ENCODE data around the gene PFDN1.
A peak's percentile ranks its signal among the peaks of the same experiment; 100 is the strongest.

Gene PFDN1

DNA sequence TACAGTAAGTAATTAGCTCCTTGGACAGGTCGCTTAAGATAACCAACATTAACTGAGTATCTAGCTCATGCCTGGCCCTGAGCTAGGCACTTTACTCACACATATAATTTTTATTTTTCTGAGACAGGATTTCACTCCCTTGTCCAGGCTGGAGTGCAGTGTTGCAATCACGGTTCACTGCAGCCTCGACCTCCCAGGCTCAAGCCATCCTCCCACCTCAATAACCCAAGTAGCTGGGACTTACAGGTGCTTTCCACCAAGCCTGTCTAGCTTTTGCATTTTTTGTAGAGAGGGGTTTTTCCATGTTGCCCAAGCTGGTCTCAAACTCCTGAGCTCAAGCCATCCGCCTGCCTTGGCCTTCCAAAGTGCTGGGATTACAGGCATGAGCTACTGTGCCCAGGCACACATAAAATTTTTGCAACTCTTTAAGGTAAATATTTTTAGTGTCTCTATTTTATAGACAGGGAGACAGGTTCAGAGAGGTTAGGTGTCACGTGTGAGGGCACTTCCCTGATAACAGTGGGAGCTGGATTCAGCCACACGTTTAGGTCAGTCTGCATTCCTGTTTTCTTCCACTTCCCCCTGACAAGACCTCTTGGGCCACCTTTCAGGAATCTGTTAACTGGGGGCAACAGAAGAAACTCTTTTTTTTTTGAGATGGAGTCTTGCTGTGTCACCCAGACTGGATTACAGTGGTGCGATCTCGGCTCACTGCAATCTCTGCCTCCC, 25.3 kb upstream of the PFDN1 start:
- DNase-seq = no peak

DNA sequence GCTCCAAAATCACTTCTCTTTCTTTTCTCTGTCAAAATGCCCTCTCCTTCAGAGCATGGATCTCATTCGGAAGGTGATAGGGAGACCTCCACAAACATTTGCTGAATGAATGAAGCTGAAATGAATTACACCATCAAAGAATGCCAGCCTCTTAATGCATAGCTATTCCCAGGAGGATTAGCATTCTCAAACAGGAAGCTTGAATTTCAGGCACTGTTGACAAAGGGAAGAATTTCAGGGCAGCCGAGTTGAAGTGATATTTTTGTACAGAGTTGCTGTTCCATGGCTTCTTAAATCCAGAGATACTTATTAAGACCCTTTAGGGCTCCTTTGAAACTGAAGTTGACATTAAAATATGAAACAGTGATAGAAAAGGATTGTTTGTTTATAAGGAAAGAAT, 24.7 kb upstream of the PFDN1 start:
- DNase-seq = no peak

DNA sequence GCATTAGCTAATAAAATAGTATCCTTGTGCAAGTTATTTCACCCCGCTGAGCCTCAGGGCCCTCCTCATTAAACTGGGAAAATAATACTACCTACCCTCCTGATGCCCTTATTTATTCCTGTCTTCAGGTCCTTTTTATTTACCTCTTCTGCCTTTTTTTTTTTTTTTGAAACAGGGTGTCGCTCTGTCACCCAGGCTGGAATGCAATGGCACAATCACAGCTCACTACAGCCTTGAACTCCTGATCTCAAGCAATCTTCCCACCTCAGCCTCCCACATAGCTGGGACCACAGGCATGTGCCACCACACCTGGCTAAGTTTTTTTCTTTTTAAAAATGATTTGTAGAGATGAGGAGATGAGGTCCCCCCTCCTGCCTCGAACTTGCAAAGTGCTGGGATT, 22.6 kb upstream of the PFDN1 start:
- no peak for DNase-seq

DNA sequence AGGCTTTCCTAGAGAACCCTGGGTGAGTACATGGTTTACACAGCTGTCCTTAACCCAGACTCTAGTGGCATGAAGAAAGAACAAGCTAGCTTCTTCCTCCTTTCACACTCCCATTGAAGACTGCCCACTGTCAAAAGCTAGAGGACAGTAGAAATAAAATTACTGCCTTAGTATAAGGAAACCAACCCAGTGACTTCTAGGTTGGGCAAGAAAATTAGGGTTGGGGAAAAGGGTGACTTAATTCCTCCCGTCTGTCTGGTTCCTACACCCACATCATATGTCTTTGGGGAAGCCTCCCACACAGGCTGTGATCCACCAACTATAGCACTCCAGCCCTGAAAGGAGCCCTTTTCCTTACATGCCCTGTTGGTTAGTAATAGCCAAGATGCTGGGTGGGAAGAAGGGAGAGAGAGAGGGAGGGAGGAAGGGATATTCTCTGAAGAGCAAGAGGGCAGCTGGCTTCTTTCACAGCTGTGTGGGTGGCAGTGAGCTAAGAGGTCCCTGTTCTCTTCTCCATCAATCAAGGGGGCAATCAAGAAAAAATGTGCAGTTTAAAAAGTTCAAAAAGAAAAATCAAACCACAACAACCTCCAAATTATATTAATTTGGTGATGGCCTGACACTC, 21.8 kb upstream of the PFDN1 start:
- DNase-seq = no peak

DNA sequence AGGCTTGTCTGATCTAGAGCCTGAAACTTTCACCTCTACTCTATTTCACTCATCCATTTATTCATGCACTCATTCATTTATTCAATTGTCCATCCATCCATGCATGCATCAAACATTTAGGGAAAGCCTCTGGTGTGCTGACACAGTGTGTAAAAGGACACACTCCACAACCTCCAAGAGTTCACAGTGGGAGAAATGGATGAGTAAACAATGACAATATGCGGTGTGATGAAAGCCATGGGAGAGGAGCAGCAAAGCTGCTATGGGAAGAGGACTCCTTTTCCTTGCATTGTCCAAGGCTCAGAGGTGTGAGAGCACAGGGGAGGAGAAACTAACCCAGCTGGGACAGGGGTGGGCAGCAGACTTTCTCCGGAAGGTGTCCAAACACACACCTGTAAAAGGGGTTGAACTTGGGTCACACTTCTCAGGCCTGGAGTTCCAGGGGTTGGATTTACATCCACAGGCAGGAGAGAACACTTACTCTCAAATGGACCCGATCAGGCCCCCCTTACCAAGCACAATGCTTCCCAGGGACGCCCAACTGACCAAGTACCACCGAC, 21.2 kb upstream of the PFDN1 start:
- no peak for DNase-seq

DNA sequence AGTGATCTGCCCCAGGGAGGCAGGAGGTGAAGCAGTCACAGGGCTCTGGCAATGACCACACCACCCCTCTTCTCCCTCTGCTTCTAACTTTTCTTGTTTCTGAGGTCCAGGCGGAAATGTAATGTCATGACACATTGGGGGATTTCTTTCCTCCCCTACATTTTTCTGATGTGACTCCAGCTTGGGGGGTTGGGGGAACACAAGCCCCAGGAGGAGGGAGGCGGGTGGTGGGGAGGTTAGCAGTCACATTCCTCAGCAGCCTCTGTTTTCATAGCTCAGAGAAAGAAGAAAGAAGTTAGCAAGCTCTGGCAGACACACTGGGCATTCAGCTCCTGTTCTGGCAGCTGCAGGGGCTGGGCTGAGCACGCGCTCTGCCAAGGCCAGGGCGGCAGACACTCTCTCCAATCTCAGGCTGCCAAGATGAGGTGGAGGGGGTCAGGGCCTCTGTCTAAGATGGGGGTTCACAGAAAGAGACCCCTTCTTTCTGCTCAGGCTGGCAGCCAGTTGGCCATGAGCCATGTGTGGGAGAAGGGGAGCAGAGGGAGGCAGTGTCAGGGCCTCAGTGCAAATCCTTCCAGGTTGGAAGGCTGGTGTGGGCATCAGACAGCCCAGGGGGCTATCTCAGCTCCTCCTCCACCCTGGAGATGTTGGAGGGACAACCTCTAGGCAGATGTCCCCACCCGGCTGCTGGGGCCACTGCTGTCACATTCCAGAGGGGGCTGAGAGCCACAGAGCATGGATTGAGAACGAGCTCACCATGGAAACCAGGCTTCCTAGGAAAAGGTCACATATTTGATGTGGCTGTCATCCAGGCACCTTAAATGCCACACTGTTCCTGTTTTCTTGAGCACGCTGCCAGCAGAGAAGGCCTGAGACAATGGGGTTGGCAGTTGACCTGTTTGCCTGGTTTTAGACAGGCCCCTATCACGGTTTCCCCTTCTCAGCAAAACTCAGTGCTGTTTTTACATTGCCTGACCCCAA, 20.1 kb upstream of the PFDN1 start:
- no peak for DNase-seq

DNA sequence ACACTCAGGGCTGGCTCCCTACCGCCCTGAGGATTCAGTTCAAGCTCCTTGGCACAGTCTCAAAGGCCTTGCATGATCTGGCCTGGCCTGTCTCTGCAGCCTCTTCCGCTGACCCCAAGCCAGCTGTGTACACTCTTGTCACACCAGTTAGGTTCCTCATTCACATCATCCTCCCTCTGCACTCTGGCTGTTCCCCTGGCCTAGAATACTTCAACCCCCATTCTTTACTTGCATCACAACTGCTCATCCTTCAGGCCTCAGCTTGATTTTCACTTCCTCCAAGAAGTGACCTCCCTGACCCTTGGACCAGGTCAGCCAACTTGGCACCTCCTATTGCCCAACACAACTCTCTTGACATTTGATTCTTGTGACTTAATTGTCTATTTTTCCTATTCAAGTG, 18.9 kb upstream of the PFDN1 start:
- DNase-seq = no peak

DNA sequence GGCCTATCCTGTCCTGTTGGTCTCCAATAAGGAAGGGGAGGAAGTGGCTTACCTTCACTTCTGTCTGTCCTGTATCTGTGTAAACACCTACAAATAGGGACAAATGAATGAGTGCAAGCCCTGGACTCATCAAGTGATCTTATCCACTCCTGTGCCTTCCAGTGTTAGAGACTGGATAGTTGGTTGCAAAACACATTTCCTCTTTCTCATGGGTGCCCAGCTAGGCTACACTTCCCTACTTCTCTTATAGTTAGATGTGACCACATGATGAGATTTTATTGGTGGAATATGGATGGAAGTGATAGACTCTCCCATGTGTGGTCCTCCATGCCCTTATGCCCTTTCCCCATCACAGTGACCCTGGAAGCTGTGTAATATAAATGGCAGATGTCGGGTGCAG, 16.9 kb upstream of the PFDN1 start:
- peak; percentile 40 for DNase-seq

DNA sequence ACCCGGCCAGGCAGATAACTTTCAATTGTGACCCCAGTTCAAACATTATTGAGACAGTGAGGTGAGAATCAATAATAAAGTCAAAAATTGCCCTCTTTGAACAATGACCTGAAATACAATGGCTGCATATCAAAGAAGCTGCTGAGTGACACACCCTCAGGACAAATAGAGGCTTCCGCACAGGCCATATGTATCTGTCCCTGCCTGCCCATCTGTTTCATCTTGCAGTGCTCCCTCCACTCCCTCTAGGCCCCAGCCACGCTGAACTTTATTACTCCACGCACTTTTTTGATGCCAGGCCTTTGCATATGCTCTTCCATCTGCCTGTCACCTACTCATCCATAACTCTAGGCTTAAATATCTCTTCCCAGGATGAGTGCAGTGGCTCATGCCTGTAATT, 15.9 kb upstream of the PFDN1 start:
- DNase-seq = no peak

DNA sequence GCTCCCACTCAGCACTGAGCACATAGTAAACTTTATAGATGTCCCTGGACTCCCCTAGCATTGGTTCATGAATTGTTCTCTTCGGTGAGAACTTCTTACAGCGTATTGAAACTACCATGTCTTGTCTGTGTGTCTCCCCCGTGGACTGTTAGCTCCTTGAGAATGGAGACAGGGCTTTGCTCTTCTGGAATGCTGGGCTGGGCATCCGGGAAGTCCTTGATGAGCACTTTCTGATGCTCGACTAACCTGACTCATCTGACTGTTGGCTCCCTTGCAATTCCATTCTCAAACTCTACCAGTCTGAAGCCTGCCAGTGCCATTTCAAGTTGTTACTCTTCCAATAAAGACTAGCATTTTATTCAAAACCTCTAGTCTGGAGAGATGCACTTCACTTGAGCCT, 15.0 kb upstream of the PFDN1 start:
- DNase-seq = no peak

DNA sequence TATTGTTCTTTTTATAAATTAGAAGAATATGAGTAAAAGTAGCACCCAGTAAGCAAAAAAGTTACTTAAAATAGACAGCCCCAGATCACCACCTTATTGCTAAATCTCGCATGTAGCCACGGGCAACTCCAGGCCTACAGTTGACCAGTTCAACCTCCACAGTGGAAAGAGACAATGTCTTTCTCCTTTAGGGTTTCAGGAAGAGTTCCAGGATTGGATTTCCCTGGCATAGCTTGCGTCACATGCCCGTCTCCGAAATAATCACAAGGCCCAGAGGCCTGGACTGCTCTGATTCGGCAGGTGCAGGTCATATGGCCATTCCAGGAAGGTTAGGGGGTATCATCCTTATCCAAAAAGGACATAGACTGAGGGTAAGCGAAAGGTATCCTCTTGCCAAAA, 9.9 kb upstream of the PFDN1 start:
- DNase-seq = no peak

DNA sequence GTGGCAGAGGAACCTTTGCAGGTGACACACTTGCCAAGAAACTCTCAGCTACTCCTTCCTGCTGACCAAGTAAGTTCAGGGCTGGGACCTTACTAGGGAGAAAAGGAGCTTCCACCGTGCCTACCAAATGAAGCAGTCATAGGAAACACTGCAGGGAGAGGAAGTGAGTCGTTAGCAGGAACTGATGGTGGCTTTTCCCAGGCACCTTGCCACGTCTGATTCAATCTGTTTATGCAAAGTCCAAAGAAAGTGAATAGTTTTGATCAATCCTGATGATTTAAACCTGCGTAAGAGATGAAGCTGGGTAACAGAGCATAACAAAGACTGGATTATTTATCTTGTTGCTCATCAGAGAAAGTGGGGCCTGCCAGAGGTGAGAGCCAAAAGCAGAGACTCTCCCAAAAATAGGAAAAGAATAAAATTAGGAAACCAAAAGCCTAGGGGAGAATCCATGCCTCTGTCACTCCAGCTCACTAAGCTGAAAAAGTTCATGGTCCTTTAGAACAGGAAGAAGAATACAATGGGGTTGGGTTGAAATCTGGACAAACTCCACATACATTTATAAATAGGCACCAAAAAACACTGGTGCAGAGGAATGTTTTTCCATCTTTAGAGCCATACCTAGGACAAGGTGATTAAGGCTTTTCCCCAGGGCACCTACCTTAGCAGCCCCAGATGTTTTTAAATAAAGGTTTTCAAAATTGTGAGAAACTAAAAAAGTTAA, 9.3 kb upstream of the PFDN1 start:
- DNase-seq = no peak

DNA sequence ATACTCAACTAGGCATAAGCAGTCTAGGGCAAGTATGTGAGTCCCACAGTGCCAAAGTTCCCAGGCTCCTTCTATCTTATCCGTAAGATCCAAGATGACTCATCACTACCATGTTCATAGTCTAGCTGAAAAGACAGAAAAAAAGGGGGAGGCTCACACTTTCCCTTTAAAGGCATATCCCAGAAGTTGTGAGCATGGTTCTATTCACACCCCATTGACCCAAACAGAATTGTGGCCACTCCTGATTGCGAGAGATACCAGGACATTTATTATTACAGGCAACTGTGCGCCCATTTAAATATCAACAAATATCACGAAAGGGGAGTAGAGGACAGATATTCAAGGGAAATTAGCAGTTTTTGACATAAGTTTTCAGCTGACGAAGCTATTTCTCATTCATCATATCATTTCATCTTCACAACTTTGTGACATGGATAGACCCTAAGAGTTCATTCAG, 8.1 kb upstream of the PFDN1 start:
- DNase-seq = no peak

DNA sequence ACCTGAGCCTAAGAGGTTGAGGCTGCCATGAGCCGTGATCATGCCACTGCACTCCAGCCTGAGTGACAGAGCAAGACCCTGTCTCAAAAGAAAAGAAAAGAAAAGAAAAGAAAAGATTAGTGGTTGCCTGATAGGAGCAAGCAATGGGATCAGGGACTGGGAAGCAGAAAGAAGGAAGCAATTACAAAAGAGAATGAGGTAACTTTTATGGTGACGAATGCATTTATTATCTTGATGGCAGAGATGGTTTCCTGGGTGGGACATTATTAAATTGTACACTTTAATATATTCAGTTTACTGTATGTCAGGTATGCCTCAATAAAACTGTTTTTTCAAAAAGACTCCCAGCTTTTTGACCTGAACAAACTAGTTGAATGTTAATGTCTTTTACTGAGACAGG, 7.5 kb upstream of the PFDN1 start:
- no peak for DNase-seq

DNA sequence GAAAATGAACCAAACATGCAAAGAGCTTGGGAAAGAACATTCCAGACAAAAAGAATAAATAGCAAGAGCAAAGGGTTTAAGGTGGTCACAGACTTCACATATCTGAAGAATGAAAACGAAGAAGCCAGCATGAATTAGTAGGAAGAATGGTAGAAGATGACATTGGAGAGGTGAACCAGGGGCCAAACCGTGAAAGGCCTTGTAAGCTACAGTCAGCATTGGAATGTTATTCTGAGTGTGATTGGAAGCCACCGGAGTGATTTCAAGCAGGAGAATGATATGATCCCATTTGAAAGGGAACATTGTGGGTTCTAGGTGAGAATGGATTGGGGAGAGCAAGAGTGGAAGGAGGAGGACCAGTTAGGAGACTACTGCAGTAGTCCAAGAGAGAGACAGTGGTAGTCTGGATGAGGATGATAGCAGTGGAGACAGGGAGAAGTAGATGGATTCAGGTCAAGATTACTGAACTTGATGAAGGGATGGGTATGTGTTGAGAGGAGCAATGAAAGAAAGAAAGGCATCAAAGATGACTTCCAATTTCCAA, 6.9 kb upstream of the PFDN1 start:
- no peak for DNase-seq

DNA sequence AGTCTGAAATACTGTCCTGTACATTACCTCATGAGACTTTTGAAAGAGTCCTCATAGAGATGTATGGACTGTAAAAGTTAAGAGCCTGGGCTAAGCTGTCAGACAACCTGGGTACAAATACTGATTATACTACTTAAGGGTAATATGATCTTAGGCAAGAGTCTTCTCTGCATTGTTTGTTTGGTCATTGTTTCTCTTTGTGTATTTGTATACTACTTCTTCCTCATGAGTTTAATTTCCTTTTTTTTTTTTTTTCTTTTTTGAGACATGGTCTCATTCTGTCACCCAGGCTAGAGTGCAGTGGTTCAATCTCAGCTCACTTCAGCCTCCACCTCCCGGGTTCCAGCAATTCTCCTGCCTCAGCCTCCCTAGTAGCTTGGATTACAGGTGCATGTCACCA, 2.6 kb upstream of the PFDN1 start:
- no peak for DNase-seq

DNA sequence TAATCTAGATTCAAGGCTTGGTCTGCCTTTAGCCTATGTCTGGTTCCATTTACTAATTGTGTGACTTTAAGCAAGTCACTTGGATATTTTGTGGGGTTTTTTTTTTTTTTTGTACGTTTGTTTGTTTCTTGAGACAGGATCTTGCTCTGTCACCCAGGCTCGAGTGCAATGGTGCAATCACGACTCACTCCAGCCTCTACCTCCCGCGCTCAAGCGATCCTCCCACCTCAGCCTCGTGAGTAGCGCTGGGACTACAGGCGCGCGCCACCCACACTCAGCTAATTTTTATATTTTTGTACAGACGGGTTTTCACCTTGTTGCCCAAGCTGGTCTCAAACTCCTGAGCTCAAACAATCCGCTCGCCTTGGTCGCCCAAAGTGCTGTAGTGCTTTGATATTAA, 1.1 kb upstream of the PFDN1 start:
- DNase-seq = no peak

DNA sequence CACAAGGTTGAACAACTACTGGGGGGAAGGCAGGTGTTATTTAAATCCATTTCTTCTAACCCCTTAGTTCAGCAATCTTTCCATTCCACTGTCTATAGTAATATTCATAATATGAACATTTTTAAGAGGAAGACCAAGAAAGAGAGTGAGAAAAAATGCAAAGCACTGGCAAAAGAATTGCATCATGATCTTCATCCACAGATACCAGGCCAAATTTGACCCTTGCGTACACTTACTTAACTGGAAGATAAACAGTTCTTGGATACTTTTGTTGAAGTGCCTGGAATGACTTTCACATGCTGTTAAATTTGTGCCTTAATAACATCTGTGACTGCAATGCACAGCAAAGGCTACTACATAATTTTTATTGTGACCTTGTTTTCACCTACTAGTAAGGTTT, 1.8 kb downstream of the PFDN1 start:
- no peak for DNase-seq

DNA sequence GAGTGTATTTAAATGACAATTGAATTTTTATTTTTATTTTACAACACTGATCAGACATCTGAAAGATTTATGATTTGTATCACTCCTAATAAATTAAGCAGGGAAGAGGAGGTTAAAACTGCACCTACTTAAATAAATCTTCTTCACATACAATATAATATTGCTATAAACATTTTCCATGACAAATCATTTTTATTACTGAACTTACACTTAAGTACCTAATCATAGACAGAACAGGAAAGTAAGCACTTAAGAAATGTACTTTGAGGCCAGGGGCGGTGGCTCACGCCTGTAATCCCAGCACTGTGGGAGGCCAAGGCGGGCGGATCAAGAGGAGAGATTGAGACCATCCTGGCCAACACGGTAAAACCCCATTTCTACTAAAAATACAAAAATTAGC, 3.8 kb downstream of the PFDN1 start:
- no peak for DNase-seq

DNA sequence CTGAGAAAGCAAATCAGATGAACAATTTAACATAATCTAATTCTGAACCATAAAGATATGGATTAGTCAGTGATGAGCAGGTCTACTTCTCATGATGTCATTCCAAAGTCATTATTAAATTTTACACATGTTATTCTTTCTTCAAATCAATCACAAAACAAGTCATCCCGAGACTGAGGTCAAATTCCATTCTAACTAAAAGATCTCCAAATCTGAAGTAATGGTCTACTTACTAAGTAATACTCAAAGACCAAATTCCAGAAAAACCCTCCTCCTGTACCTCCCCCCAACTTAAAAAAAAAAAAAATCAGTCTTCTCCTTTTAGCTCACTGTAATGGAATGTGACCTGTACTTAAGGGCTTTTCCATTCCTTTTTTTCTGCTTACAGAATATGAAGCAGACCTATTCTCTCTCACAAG, 4.7 kb downstream of the PFDN1 start:
- no peak for DNase-seq

DNA sequence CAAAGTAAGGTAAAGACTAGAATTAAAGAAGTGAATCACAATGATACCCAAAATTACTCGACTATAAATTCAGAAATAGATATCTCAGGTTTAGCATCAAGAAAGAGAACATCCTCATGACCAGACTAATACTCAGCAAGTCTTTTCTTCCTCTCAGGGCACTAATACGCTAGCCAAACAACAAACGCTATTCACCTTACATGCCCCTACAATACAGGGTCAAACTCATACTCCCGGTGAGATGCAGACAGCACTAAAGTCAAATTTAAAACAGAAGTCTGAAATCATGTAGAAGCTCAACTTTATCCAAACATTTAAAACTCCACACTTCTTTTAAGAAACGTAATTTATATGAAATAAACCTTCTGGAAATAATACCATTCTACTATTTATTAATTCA, 5.6 kb downstream of the PFDN1 start:
- DNase-seq = no peak

DNA sequence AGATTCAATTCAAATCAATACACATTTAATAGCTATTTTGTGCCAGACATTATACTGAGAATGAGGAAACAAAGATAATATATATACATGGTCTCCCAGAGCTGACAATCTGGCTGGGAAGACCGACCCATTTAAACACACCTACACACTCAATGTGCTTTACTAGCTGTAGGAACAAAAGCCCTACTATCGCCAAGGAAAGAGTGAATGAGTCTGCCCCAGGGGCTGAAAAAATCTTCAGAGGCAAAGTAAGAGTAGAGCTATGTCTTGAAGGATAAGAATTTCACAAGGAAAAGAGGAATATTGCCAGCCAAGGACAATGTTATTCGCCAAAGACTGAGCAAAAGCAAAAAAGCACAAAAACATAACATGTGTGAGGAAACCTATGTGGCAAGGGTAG, 6.6 kb downstream of the PFDN1 start:
- no peak for DNase-seq

All from hematopoietic multipotent progenitor cell treated with erythropoietin and hydrocortisone succinate and interleukin-3 and kit ligand, for 6 days (in vitro differentiated cells).